GM12878 (cell line): ENCODE measurements around the gene CENPK. TPM values are rescaled to one million over a fixed set of nuclear protein-coding genes. Genes with fewer than 3 reads are reported as not detected.

Source experiments
- ATAC-seq: fragments of 200-7000 bp; cut with Tn5 transposase; 3 replicates; pipeline ENCODE4 v1.9.1; 2020; ENCODE audit warnings: mild to moderate bottlenecking, moderate library complexity
- BruUV-seq: library from RNA; stranded (reverse); fragments of 400-500 nt; replicated peaks from 2 replicates; lab custom pipeline; 2021; lab: Mats Ljungman, UMichigan
- CTCF ChIA-PET: fragments of 300-600 bp; sonication (Branson Sonifier 250); formaldehyde crosslinking; extraction: SDS; loops from one replicate; lab custom pipeline; 2021; ENCODE audit warnings: inconsistent platforms; lab: Yijun Ruan, JAX
- POLR2A ChIA-PET: fragments of 350-600 bp; formaldehyde crosslinking; extraction: SDS; loops from one replicate; lab custom pipeline; 2021; ENCODE audit warnings: inconsistent platforms; lab: Charles Lee
- RAD21 ChIA-PET: fragments of 300-600 bp; sonication (Branson Sonifier 250); formaldehyde crosslinking; loops from one replicate; lab custom pipeline; 2023; ENCODE audit warnings: antibody characterized with exemption; ENCODE audit not compliant: unreplicated experiment; lab: Charles Lee
- SMC1A ChIA-PET: fragments of 300-600 bp; sonication (Branson Sonifier 250); formaldehyde crosslinking; loops from one replicate; lab custom pipeline; 2023; ENCODE audit not compliant: unreplicated experiment, uncharacterized antibody; lab: Charles Lee
- DNase-seq: peaks from one replicate; pipeline ENCODE4 v3.0.0-alpha.2; 2011; ENCODE audit warnings: low read depth, low spot score
- FAIRE-seq: peaks from 3 replicates; lab custom pipeline; 2011; peaks lifted over from hg19 to GRCh38; lab: Jason Lieb, UNC
- H2AFZ ChIP-seq: 2 replicates; pipeline ENCODE4 v1.6.0; 2011; ENCODE audit warnings: low read depth, low read length, control low read depth; ENCODE audit not compliant: control insufficient read depth
- H3K27ac ChIP-seq: 2 replicates; pipeline ENCODE4 v1.5.1; 2011; ENCODE audit warnings: control low read depth; ENCODE audit not compliant: control insufficient read depth, insufficient read depth
- H3K27me3 ChIP-seq, 2 experiments: replicated peaks in 1 of 2; 2 replicates each; pipeline versions ENCODE4 v1.6.0 to v1.6.1; 2011; ENCODE audit warnings: low read length in 1 of 2; ENCODE audit not compliant: control insufficient read depth in 2 of 2, insufficient read depth in 2 of 2
- H3K36me3 ChIP-seq, 2 experiments: 2 replicates each; pipeline ENCODE4 v1.5.1; 2011; ENCODE audit warnings: low read length in 1 of 2; ENCODE audit not compliant: control insufficient read depth in 2 of 2, insufficient read depth in 2 of 2
- H3K4me1 ChIP-seq: 2 replicates; pipeline ENCODE4 v1.6.1; 2011; ENCODE audit warnings: mild to moderate bottlenecking, low read length, moderate library complexity, mixed read lengths; ENCODE audit not compliant: control insufficient read depth, insufficient read depth
- H3K4me2 ChIP-seq: 2 replicates; pipeline ENCODE4 v1.6.0; 2011; ENCODE audit warnings: control low read depth; ENCODE audit not compliant: control insufficient read depth, insufficient read depth
- H3K4me3 ChIP-seq: fragments of 200-600 bp; sonication (generic); 2 replicates; pipeline ENCODE4 v1.5.1; 2016
- H3K79me2 ChIP-seq: 2 replicates; pipeline ENCODE4 v1.6.0; 2011; ENCODE audit warnings: low read length; ENCODE audit not compliant: control insufficient read depth, insufficient read depth
- H3K9ac ChIP-seq: 2 replicates; pipeline ENCODE4 v1.8.0; 2011; ENCODE audit warnings: low read length, control low read depth, mixed read lengths; ENCODE audit not compliant: control insufficient read depth, insufficient read depth
- H3K9me3 ChIP-seq: replicated peaks from 3 replicates; pipeline ENCODE4 v1.5.1; 2011; ENCODE audit warnings: mild to moderate bottlenecking, low read length; ENCODE audit not compliant: control insufficient read depth, insufficient read depth
- H4K20me1 ChIP-seq: 2 replicates; pipeline ENCODE4 v1.6.0; 2011; ENCODE audit not compliant: control insufficient read depth, insufficient read depth
- CBX3 ChIP-seq: fragments of 200-600 bp; sonication (generic); IDR thresholded peaks from 2 replicates; pipeline ENCODE4 v1.6.1; 2016; ENCODE audit warnings: low read depth, borderline replicate concordance
- CHD4 ChIP-seq: fragments of 200-600 bp; sonication (generic); IDR thresholded peaks from 2 replicates; pipeline ENCODE4 v1.6.1; 2016; ENCODE audit warnings: mild to moderate bottlenecking
- HCFC1 ChIP-seq: fragments of 150-350 bp; IDR thresholded peaks from 2 replicates; pipeline ENCODE4 v1.6.1; 2014; ENCODE audit warnings: low read length
- MXI1 ChIP-seq: fragments of 150-350 bp; IDR thresholded peaks from 2 replicates; pipeline ENCODE4 v1.6.1; 2011; ENCODE audit warnings: low read depth, mild to moderate bottlenecking, inconsistent platforms, low read length, improper control_type of control experiment
- RBBP5 ChIP-seq: fragments of 200-600 bp; sonication (generic); conservative IDR thresholded peaks from 2 replicates; pipeline ENCODE4 v1.6.1; 2016
- SMAD1 ChIP-seq: fragments of 450-650 bp; IDR thresholded peaks from 2 replicates; pipeline ENCODE4 v1.6.1; 2018; ENCODE audit warnings: mild to moderate bottlenecking, low read depth; ENCODE audit not compliant: partially characterized antibody
- TBL1XR1 ChIP-seq: IDR thresholded peaks from 2 replicates; pipeline ENCODE4 v1.6.1; 2012; ENCODE audit warnings: low read depth, low read length, improper control_type of control experiment
- YY1 ChIP-seq: IDR thresholded peaks from 2 replicates; pipeline ENCODE4 v1.6.1; 2011; ENCODE audit warnings: low read depth, mild to moderate bottlenecking, low read length
- ZSCAN29 ChIP-seq: fragments of 450-650 bp; IDR thresholded peaks from 2 replicates; pipeline ENCODE4 v1.6.1; 2017; ENCODE audit warnings: mild to moderate bottlenecking, moderate library complexity
- WGBS: methylation state at CpG from one replicate; pipeline ENCODE4 v1.1.6; 2016; ENCODE audit warnings: low lambda C conversion rate; ENCODE audit not compliant: insufficient replicate concordance, insufficient coverage; ENCODE audit errors: missing lambda C conversion rate; 5-methylcytosine and 5-hydroxymethylcytosine counted together
- in situ Hi-C: fragments of 300-500 bp; cut with MboI; formaldehyde crosslinking; loops from 9 replicates; pipeline ENCODE4 v1.14.3; 2018; ENCODE audit warnings: mixed read lengths
- intact Hi-C: fragments of 100-400 bp; cut with micrococcal nuclease; formaldehyde crosslinking; loops from one replicate; pipeline ENCODE4 v1.14.2; 2022; ENCODE audit not compliant: unreplicated experiment
- polyA plus RNA-seq, 11 experiments: library from polyadenylated mRNA; depleted of rRNA in 4 of 11; unstranded in 6 of 11; stranded (reverse) in 5 of 11; fragments of >200 nt; fragmentation: Nextera tagmentation in 4 of 11; fragmentation: Illumina TruSeq in 1 of 11; extraction: Ambion mirVana in 4 of 11; extraction: Trizol in 1 of 11; gene quantifications; 1 replicate in 1 of 11; 2 replicates in 10 of 11; pipeline versions ENCODE4 v1.2.1 to v1.2.3, GENCODE V29; 2011 to 2016; ENCODE audit warnings: inconsistent platforms in 2 of 11, missing spikeins in 2 of 11, low read depth in 1 of 11
- total RNA-seq, 4 experiments: library from RNA; depleted of rRNA in 3 of 4; stranded (reverse); fragments of >200 nt in 3 of 4; fragmentation: Illumina TruSeq in 1 of 4; extraction: Trizol in 1 of 4; gene quantifications; 2 replicates each; pipeline versions ENCODE4 v1.2.1 to v1.2.3, GENCODE V29; 2013 to 2021

Gene CENPK
- total and polyA plus RNA-seq, 10 of the 15 experiments (the other 5 are each of a cell fraction or from before 2014, with no cell fraction given): 29.5 to 94.3 (median 43.2) TPM

DNA sequence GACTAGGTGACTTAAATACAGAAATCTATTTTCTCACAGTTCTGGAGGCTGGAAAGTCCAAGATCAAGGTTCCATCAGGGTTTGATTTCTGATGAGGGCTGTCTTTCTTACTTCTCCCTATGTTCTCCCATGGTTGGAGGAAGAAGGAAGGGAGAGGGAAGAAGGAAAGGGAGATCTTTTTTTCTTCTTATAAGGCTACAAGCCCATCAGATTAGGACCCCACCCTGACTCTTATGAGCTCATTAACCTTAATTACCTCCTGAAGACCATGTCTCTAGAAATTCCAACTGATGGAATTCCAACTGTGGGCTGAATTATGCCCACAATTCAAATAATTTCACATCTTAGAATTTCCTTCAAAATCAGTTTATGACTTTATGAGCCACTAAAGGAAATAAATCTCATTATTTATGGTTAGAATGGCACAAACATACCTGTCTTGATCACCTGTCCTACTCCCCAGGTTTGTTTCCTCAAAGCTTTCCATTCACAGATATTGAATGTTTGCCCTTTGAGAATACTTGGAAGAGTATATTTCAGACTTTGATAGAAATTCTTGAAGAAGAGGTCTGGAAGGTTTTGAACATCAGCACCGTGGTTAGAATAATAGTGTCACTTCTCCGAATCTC, 7.7 kb upstream of the CENPK start:
- peaks cover 0 to 10% of the 10 kb centered on the region in 2 experiments; a peak in 3 of 4 replicates for H3K36me3 ChIP-seq
- H3K4me3 ChIP-seq: no peak overlapping the region
- ChIA-PET RAD21 (interaction anchor here (1.4 kb wide), 1 partner anchor 8 kb away, joined by 3 read pairs; the partner anchor contains the start of genes CENPK and PPWD1), SMC1A (interaction anchor here (2.1 kb wide), 1 partner anchor 9 kb away, joined by 5 read pairs; no protein-coding TSS in a partner anchor), CTCF (interaction anchor here (1.5 kb wide), 1 partner anchor 10 kb away, joined by 3 read pairs; no protein-coding TSS in a partner anchor), POLR2A (no interaction called here)
- intact Hi-C loops: no loop called here
- no peak overlapping the region for H2AFZ ChIP-seq
- DNase-seq (no peak), ATAC-seq (no peak), FAIRE-seq (no peak)
- H3K9me3 ChIP-seq: no peaks in the 10 kb centered on the region
- H3K79me2 ChIP-seq: peaks cover 3% of the 10 kb centered on the region; the same call in 1 of the 2 replicates
- WGBS: 95% methylated on average over 2 of the region's 2 CpGs
- no peak overlapping the region for H3K9ac ChIP-seq
- in situ Hi-C loops: no loop called here
- H3K4me1 ChIP-seq: no peaks in the 10 kb centered on the region
- H3K27me3 ChIP-seq: no peaks in the 10 kb centered on the region
- no TSS peak for BruUV-seq
- no peak overlapping the region for H3K27ac ChIP-seq
- H4K20me1 ChIP-seq: no peaks in the 10 kb centered on the region
- no peak overlapping the region for H3K4me2 ChIP-seq
- TF ChIP-seq HCFC1 (no peak), SMAD1 (no peak), RBBP5 (no peak), YY1 (no peak), TBL1XR1 (no peak), CHD4 (no peak), CBX3 (no peak), ZSCAN29 (no peak), MXI1 (no peak)
